Esophagus muscularis mucosa (tissue), 4 donors: ENCODE measurements around the gene GOLGA3.

Source experiments
- CTCF ChIP-seq, 3 experiments: fragments of 200-600 bp in 2 of 3; fragments of 450-650 bp in 1 of 3; sonication (generic) in 2 of 3; IDR thresholded peaks; one replicate each; pipeline ENCODE4 v1.5.1; 2017 to 2019; ENCODE audit warnings: antibody characterized with exemption in 3 of 3, mild to moderate bottlenecking in 2 of 3, moderate library complexity in 1 of 3
- EP300 ChIP-seq: sonication (generic); formaldehyde crosslinking; IDR thresholded peaks from one replicate; pipeline ENCODE4 v1.6.1; 2017; ENCODE audit warnings: antibody characterized with exemption
- POLR2A ChIP-seq: fragments of 450-650 bp; IDR thresholded peaks from one replicate; pipeline ENCODE4 v1.6.1; 2017; ENCODE audit warnings: antibody characterized with exemption, moderate library complexity, mild to moderate bottlenecking, low read depth
- POLR2AphosphoS5 ChIP-seq, 2 donors: sonication (generic); formaldehyde crosslinking; IDR thresholded peaks; one replicate each; pipeline ENCODE4 v1.6.1; 2017; ENCODE audit warnings: antibody characterized with exemption in 2 of 2

GRCh38 chr12:132724506-132725241 lies 104.0 kb downstream of the GOLGA3 start:
- no peak for TF ChIP-seq POLR2A
- no peak for TF ChIP-seq CTCF (IDR thresholded peaks at IDR 0.05)
- TF ChIP-seq POLR2AphosphoS5 (IDR thresholded peaks at IDR 0.05): no peak
- no peak for TF ChIP-seq EP300
